GM12865 (cell line): ENCODE measurements around the gene UCP3.

ENCODE experiments used
- DNase-seq: peaks from one replicate; pipeline ENCODE4 v3.0.0; 2010; ENCODE audit warnings: low read depth
- H3K4me3 ChIP-seq: 2 replicates; pipeline ENCODE4 v1.5.1; 2011; ENCODE audit warnings: mild to moderate bottlenecking, low read depth, low read length, control low read depth
- TF ChIP-seq, protein P1 (sequence below): IDR thresholded peaks from 2 replicates; pipeline ENCODE4 v1.5.1; 2011; ENCODE audit warnings: low read length, control low read depth, low read depth, inconsistent platforms; ENCODE audit not compliant: insufficient read depth; ENCODE audit errors: missing control alignments

UCP3 gene

GRCh38 chr11:74006743-74007304, 2.1 kb downstream of the UCP3 start:
- TF ChIP-seq, protein P1, sequence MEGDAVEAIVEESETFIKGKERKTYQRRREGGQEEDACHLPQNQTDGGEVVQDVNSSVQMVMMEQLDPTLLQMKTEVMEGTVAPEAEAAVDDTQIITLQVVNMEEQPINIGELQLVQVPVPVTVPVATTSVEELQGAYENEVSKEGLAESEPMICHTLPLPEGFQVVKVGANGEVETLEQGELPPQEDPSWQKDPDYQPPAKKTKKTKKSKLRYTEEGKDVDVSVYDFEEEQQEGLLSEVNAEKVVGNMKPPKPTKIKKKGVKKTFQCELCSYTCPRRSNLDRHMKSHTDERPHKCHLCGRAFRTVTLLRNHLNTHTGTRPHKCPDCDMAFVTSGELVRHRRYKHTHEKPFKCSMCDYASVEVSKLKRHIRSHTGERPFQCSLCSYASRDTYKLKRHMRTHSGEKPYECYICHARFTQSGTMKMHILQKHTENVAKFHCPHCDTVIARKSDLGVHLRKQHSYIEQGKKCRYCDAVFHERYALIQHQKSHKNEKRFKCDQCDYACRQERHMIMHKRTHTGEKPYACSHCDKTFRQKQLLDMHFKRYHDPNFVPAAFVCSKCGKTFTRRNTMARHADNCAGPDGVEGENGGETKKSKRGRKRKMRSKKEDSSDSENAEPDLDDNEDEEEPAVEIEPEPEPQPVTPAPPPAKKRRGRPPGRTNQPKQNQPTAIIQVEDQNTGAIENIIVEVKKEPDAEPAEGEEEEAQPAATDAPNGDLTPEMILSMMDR: no peak
- H3K4me3 ChIP-seq: no peak overlapping the region
- DNase-seq: no peak

GRCh38 chr11:74005721-74006517, 3.0 kb downstream of the UCP3 start:
- TF ChIP-seq, protein P1: no peak
- H3K4me3 ChIP-seq: no peak overlapping the region
- DNase-seq: no peak

GRCh38 chr11:74004759-74005615, 3.9 kb downstream of the UCP3 start:
- peak; percentile 58 for DNase-seq
- TF ChIP-seq, protein P1: no peak
- H3K4me3 ChIP-seq: no peak overlapping the region

DNA sequence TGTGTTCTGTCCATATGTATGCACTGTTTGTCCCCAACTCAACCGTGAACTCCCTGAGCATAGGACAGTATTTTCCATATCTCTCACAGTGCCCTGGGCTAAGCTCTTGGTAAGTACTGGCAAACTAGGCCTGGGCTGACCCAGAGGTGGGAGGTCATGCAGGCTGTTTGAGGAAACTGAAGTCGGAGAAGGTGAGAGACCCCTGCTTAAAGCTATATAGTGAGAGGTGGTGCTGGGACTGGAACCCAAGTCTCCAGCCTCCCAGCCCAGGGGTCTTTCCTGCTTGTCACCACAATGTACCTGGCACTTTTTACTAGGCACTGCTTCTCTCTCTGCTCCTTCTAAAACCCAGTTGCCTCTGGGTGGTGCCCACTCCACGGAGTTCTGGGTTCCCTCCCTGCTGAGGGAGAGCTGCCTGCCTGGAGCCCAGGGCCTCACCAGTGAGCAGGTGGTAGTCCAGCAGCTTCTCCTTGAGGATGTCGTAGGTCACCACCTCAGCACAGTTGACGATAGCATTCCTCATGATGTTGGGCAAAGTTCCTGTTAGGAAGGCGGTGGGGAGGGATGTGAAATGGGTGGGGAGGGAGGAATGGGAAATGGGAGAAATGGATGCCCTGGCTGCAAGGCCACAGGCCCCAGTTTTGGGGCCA, 4.7 kb downstream of the UCP3 start:
- no peak for DNase-seq
- no peak overlapping the region for H3K4me3 ChIP-seq
- TF ChIP-seq, protein P1: no peak

- DNase-seq: no peak
- no peak overlapping the region for H3K4me3 ChIP-seq
- TF ChIP-seq, protein P1: no peak
Measured at GRCh38 chr11:74002832-74003231, 6.1 kb downstream of the UCP3 start.

GRCh38 chr11:74001822-74002286, 7.0 kb downstream of the UCP3 start:
- no peak overlapping the region for H3K4me3 ChIP-seq
- no peak for DNase-seq
- TF ChIP-seq, protein P1: no peak
